SK-N-SH treated with all-trans-retinoic acid at 6 μM for 48 hours (cell line): ENCODE results near the gene UNKL.
"Not testable (repeated sequence)": the region's sequence is repeated elsewhere in the genome, so short reads cannot be mapped to it uniquely, and the experiment has no call there.

Source experiments
- ARNTL ChIP-seq: fragments of 450-650 bp; formaldehyde crosslinking; IDR thresholded peaks from 2 replicates; pipeline ENCODE4 v1.5.0; 2020; ENCODE audit warnings: low read depth, mild to moderate bottlenecking, moderate library complexity, borderline replicate concordance
- CREB5 ChIP-seq: fragments of 250-450 bp; sonication (Bioruptor Pico); IDR thresholded peaks from 2 replicates; pipeline ENCODE4 v1.5.1; 2020; ENCODE audit warnings: low read depth, mild to moderate bottlenecking, moderate library complexity
- CSRNP3 ChIP-seq: fragments of 250-450 bp; sonication (Bioruptor Pico); IDR thresholded peaks from 2 replicates; pipeline ENCODE4 v1.5.1; 2021; ENCODE audit warnings: mild to moderate bottlenecking, moderate library complexity
- ESRRG ChIP-seq: fragments of 250-450 bp; sonication (Bioruptor Pico); IDR thresholded peaks from 2 replicates; pipeline ENCODE4 v1.6.1; 2021; ENCODE audit warnings: mild to moderate bottlenecking
- ISL1 ChIP-seq: fragments of 250-450 bp; sonication (Bioruptor Pico); IDR thresholded peaks from 2 replicates; pipeline ENCODE4 v2.1.2; 2022; ENCODE audit warnings: mild to moderate bottlenecking, moderate library complexity
- OSR1 ChIP-seq: fragments of 250-450 bp; sonication (Bioruptor Pico); IDR thresholded peaks from 2 replicates; pipeline ENCODE4 v1.8.0; 2022; ENCODE audit warnings: moderate library complexity, mild to moderate bottlenecking, inconsistent platforms
- POU6F1 ChIP-seq: fragments of 250-450 bp; sonication (Bioruptor Pico); IDR thresholded peaks from 2 replicates; pipeline ENCODE4 v1.8.0; 2021; ENCODE audit warnings: low read depth, mild to moderate bottlenecking, moderate library complexity, borderline replicate concordance
- PPARA ChIP-seq: fragments of 250-450 bp; sonication (Bioruptor Pico); IDR thresholded peaks from 2 replicates; pipeline ENCODE4 v1.5.0; 2020; ENCODE audit warnings: mild to moderate bottlenecking, borderline replicate concordance
- TCF4 ChIP-seq: fragments of 250-450 bp; sonication (Bioruptor Pico); IDR thresholded peaks from 2 replicates; pipeline ENCODE4 v1.8.0; 2021; ENCODE audit warnings: mild to moderate bottlenecking, moderate library complexity, borderline replicate concordance
- TOX ChIP-seq: fragments of 250-450 bp; sonication (Bioruptor Pico); IDR thresholded peaks from 2 replicates; pipeline ENCODE4 v1.8.0; 2021; ENCODE audit warnings: mild to moderate bottlenecking, moderate library complexity, borderline replicate concordance
- ZFP3 ChIP-seq: fragments of 250-450 bp; sonication (Bioruptor Pico); IDR thresholded peaks from 2 replicates; pipeline ENCODE4 v1.5.0; 2020; ENCODE audit warnings: mild to moderate bottlenecking, moderate library complexity
- ZFP30 ChIP-seq: fragments of 450-650 bp; formaldehyde crosslinking; IDR thresholded peaks from 2 replicates; pipeline ENCODE4 v1.5.0; 2022; ENCODE audit warnings: mild to moderate bottlenecking, moderate library complexity
- ZNF70 ChIP-seq: fragments of 450-650 bp; formaldehyde crosslinking; IDR thresholded peaks from 2 replicates; pipeline ENCODE4 v1.5.0; 2020; ENCODE audit warnings: mild to moderate bottlenecking, moderate library complexity
- TF ChIP-seq, protein P1 (sequence below): fragments of 250-450 bp; sonication (Bioruptor Pico); IDR thresholded peaks from 2 replicates; pipeline ENCODE4 v1.8.0; 2020; ENCODE audit warnings: mild to moderate bottlenecking, moderate library complexity, borderline replicate concordance

GRCh38 chr16:1328136-1328535, 86.4 kb downstream of the UNKL start:
- not testable (repeated sequence) for TF ChIP-seq ZFP3 (CRISPR knock-in tag); ISL1 (CRISPR knock-in tag); CREB5; CSRNP3 (CRISPR knock-in tag); ZFP30; OSR1 (CRISPR knock-in tag); ESRRG (CRISPR knock-in tag); POU6F1; ARNTL (CRISPR knock-in tag); TCF4; ZNF70 (CRISPR knock-in tag); TOX (CRISPR knock-in tag); PPARA (CRISPR knock-in tag)
- TF ChIP-seq, protein P1, sequence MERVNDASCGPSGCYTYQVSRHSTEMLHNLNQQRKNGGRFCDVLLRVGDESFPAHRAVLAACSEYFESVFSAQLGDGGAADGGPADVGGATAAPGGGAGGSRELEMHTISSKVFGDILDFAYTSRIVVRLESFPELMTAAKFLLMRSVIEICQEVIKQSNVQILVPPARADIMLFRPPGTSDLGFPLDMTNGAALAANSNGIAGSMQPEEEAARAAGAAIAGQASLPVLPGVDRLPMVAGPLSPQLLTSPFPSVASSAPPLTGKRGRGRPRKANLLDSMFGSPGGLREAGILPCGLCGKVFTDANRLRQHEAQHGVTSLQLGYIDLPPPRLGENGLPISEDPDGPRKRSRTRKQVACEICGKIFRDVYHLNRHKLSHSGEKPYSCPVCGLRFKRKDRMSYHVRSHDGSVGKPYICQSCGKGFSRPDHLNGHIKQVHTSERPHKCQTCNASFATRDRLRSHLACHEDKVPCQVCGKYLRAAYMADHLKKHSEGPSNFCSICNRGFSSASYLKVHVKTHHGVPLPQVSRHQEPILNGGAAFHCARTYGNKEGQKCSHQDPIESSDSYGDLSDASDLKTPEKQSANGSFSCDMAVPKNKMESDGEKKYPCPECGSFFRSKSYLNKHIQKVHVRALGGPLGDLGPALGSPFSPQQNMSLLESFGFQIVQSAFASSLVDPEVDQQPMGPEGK (CRISPR knock-in tag), result not testable (repeated sequence)
